Measurements from ENCODE around the gene LMF1.

- TF ChIP-seq, protein P1, sequence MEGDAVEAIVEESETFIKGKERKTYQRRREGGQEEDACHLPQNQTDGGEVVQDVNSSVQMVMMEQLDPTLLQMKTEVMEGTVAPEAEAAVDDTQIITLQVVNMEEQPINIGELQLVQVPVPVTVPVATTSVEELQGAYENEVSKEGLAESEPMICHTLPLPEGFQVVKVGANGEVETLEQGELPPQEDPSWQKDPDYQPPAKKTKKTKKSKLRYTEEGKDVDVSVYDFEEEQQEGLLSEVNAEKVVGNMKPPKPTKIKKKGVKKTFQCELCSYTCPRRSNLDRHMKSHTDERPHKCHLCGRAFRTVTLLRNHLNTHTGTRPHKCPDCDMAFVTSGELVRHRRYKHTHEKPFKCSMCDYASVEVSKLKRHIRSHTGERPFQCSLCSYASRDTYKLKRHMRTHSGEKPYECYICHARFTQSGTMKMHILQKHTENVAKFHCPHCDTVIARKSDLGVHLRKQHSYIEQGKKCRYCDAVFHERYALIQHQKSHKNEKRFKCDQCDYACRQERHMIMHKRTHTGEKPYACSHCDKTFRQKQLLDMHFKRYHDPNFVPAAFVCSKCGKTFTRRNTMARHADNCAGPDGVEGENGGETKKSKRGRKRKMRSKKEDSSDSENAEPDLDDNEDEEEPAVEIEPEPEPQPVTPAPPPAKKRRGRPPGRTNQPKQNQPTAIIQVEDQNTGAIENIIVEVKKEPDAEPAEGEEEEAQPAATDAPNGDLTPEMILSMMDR (conservative IDR thresholded peaks at IDR 0.05; ENCODE audit: low read length), result no peak
- no peak for TF ChIP-seq EZH2phosphoT487 (IDR thresholded peaks at IDR 0.05; ENCODE audit: borderline replicate concordance, low read depth, low read length)
Measured at GRCh38 chr16:883781-884180, 87.0 kb downstream of the LMF1 start.

Measured in OCI-LY7 (cell line).